CD4-positive, alpha-beta T cell treated with Interleukin-15 for 1 hour (primary cell): ENCODE measurements around the gene RAD51B.
"Not testable (repeated sequence)": the region's sequence is repeated elsewhere in the genome, so short reads cannot be mapped to it uniquely, and the experiment has no call there.

Experiments used
- DNase-seq: peaks from one replicate; pipeline ENCODE4 v3.0.0-alpha.2; 2020

The RAD51B gene

GRCh38 chr14:68241862-68242487, 422.4 kb downstream of the RAD51B start:
- DNase-seq, result no peak

- no peak for DNase-seq
These were observed 424.0 kb downstream of the RAD51B start for GRCh38 chr14:68243450-68244010.

- DNase-seq, result no peak
These were observed 424.8 kb downstream of the RAD51B start for GRCh38 chr14:68244262-68244980.

GRCh38 chr14:68245146-68246073, 425.8 kb downstream of the RAD51B start:
- no peak for DNase-seq

GRCh38 chr14:68246074-68246785, 426.7 kb downstream of the RAD51B start:
- DNase-seq, result no peak

- DNase-seq, result no peak
These were observed 427.2 kb downstream of the RAD51B start for GRCh38 chr14:68246786-68247105.

GRCh38 chr14:68247274-68247673, 427.7 kb downstream of the RAD51B start:
- no peak for DNase-seq

GRCh38 chr14:68247676-68248268, 428.2 kb downstream of the RAD51B start:
- DNase-seq, result peak; percentile 18

GRCh38 chr14:68248481-68249255, 429.1 kb downstream of the RAD51B start:
- DNase-seq, result no peak

- no peak for DNase-seq
These were observed 430.3 kb downstream of the RAD51B start for GRCh38 chr14:68249661-68250451.

- no peak for DNase-seq
These were observed 431.6 kb downstream of the RAD51B start for GRCh38 chr14:68250927-68251768.

GRCh38 chr14:68251769-68252100, 432.2 kb downstream of the RAD51B start:
- DNase-seq, result no peak

GRCh38 chr14:68253160-68253780, 433.7 kb downstream of the RAD51B start:
- DNase-seq, result no peak

- DNase-seq, result no peak
These were observed 434.4 kb downstream of the RAD51B start for GRCh38 chr14:68253878-68254528.

- DNase-seq, result no peak
These were observed 435.3 kb downstream of the RAD51B start for GRCh38 chr14:68254669-68255527.

GRCh38 chr14:68255693-68256178, 436.2 kb downstream of the RAD51B start:
- DNase-seq, result no peak

GRCh38 chr14:68257969-68258368, 438.4 kb downstream of the RAD51B start:
- DNase-seq, result no peak

- DNase-seq, result not testable (repeated sequence)
These were observed 439.4 kb downstream of the RAD51B start for GRCh38 chr14:68258995-68259394.
